Stimulated activated CD8-positive, alpha-beta memory T cell treated with anti-CD3 and anti-CD28 coated beads, Interleukin-15, amount 100 ng/mL, for 24 hours (primary cell): Measurements from ENCODE around the gene DLG2.
"Not testable (repeated sequence)": the region's sequence is repeated elsewhere in the genome, so short reads cannot be mapped to it uniquely, and the experiment has no call there.

Experiments
- DNase-seq: peaks from one replicate; pipeline ENCODE4 v3.0.0-alpha.2; 2020; ENCODE audit warnings: low read depth

DLG2 gene

GRCh38 chr11:83629775-83630174 is 1997.4 kb downstream of the DLG2 start:
- DNase-seq, result no peak

- DNase-seq, result no peak
These were observed 1998.4 kb downstream of the DLG2 start for GRCh38 chr11:83628622-83629355.

GRCh38 chr11:83625336-83625735 is 2001.8 kb downstream of the DLG2 start:
- DNase-seq, result no peak

GRCh38 chr11:83617671-83618070 is 2009.5 kb downstream of the DLG2 start:
- DNase-seq, result no peak

GRCh38 chr11:83613767-83614121 is 2013.4 kb downstream of the DLG2 start:
- DNase-seq, result no peak

- DNase-seq, result no peak
These were observed 2014.0 kb downstream of the DLG2 start for GRCh38 chr11:83612891-83613766.

GRCh38 chr11:83611600-83611999 is 2015.5 kb downstream of the DLG2 start:
- no peak for DNase-seq

GRCh38 chr11:83611031-83611430 is 2016.1 kb downstream of the DLG2 start:
- DNase-seq, result no peak

- no peak for DNase-seq
These were observed 2018.0 kb downstream of the DLG2 start for GRCh38 chr11:83609191-83609590.

GRCh38 chr11:83608571-83608970 is 2018.6 kb downstream of the DLG2 start:
- no peak for DNase-seq

GRCh38 chr11:83601914-83602527 is 2025.1 kb downstream of the DLG2 start:
- no peak for DNase-seq

- DNase-seq, result no peak
These were observed 2025.8 kb downstream of the DLG2 start for GRCh38 chr11:83601201-83601913.

GRCh38 chr11:83600661-83601060 is 2026.5 kb downstream of the DLG2 start:
- no peak for DNase-seq

GRCh38 chr11:83599066-83599465 is 2028.1 kb downstream of the DLG2 start:
- no peak for DNase-seq

GRCh38 chr11:83587797-83588196 is 2039.3 kb downstream of the DLG2 start:
- not testable (repeated sequence) for DNase-seq

- DNase-seq, result no peak
These were observed 2043.3 kb downstream of the DLG2 start for GRCh38 chr11:83583757-83584366.

- no peak for DNase-seq
These were observed 2052.6 kb downstream of the DLG2 start for GRCh38 chr11:83574519-83574918.

GRCh38 chr11:83572581-83573496 is 2054.3 kb downstream of the DLG2 start:
- no peak for DNase-seq

GRCh38 chr11:83571302-83571701 is 2055.8 kb downstream of the DLG2 start:
- no peak for DNase-seq

- no peak for DNase-seq
These were observed 2057.9 kb downstream of the DLG2 start for GRCh38 chr11:83569134-83569805.
